ENCODE data around the gene KCNN2. TPM values are rescaled to one million over a fixed set of nuclear protein-coding genes. Genes with fewer than 3 reads are reported as not detected.

Gene KCNN2
- total and polyA plus RNA-seq, 10 of the 15 experiments (the other 5 are each of a cell fraction or from before 2014, with no cell fraction given): 0.21 to 3.6 (median 0.79) TPM

- TF ChIP-seq NFIC (IDR thresholded peaks at IDR 0.05; ENCODE audit: low read depth, low read length): peak; percentile 88
- TF ChIP-seq SREBF2 (IDR thresholded peaks at IDR 0.05; ENCODE audit: low read length): no peak
- TF ChIP-seq NBN (IDR thresholded peaks at IDR 0.05): peak; percentile 77
- TF ChIP-seq ASH2L (IDR thresholded peaks at IDR 0.05; ENCODE audit: borderline replicate concordance, low read depth): no peak
- TF ChIP-seq MAX (IDR thresholded peaks at IDR 0.05; ENCODE audit: low read depth, low read length): no peak
- peak; percentile 87 for TF ChIP-seq EED (IDR thresholded peaks at IDR 0.05; ENCODE audit: low read depth)
- TF ChIP-seq SREBF1 (IDR thresholded peaks at IDR 0.05; ENCODE audit: low read length): no peak
- TF ChIP-seq IKZF2 (IDR thresholded peaks at IDR 0.05): peak; percentile 97
- TF ChIP-seq ZSCAN29 (IDR thresholded peaks at IDR 0.05): no peak
- TF ChIP-seq MTA2 (IDR thresholded peaks at IDR 0.05; ENCODE audit: low read depth): peak; percentile 91
- TF ChIP-seq POLR2AphosphoS2 (IDR thresholded peaks at IDR 0.05; ENCODE audit: low read depth, low read length): no peak
- 0 out of 2 replicates have a peak, but pooled peaks have one; percentile 47 for TF ChIP-seq CREB1 (IDR thresholded peaks at IDR 0.05; ENCODE audit: low read depth)
- TF ChIP-seq IRF4 (IDR thresholded peaks at IDR 0.05; ENCODE audit: low read depth, low read length): peak; percentile 89
- TF ChIP-seq STAT1 (conservative IDR thresholded peaks at IDR 0.05): no peak
- TF ChIP-seq CTCF (IDR thresholded peaks at IDR 0.05 in 2 of 3, conservative IDR thresholded peaks at IDR 0.05 in 1 of 3; ENCODE audit: control insufficient read depth in 2 of 3, extremely low read depth in 1 of 3, insufficient read depth in 1 of 3, low read depth in 3 of 3, low read length in 3 of 3): no peak
- TF ChIP-seq HDAC6 (IDR thresholded peaks at IDR 0.05; ENCODE audit: unreplicated experiment): no peak
- TF ChIP-seq MXI1 (IDR thresholded peaks at IDR 0.05; ENCODE audit: low read depth, low read length): peak; percentile 77
- TF ChIP-seq ATF7 (IDR thresholded peaks at IDR 0.05; ENCODE audit: low read depth): peak; percentile 76
- peak; percentile 7; the same call in 1 of the 2 replicates for TF ChIP-seq SMC3 (IDR thresholded peaks at IDR 0.05; ENCODE audit: borderline replicate concordance, low read length)
- TF ChIP-seq NRF1 (conservative IDR thresholded peaks at IDR 0.05; ENCODE audit: low read depth, low read length): no peak
- no peak for TF ChIP-seq EZH2 (IDR thresholded peaks at IDR 0.05; ENCODE audit: borderline replicate concordance, control insufficient read depth, low read depth, low read length)
- peak; percentile 49 for TF ChIP-seq SP1 (IDR thresholded peaks at IDR 0.05; ENCODE audit: low read depth, low read length)
- no peak for TF ChIP-seq E4F1 (IDR thresholded peaks at IDR 0.05; ENCODE audit: borderline replicate concordance, partially characterized antibody)
- peak; percentile 79; the same call in 1 of the 2 replicates for TF ChIP-seq BACH1 (IDR thresholded peaks at IDR 0.05; ENCODE audit: borderline replicate concordance)
These were observed 56.6 kb downstream of the KCNN2 start (continued) for GRCh38 chr5:114418176-114419066.
